Neuronal stem cell (in vitro differentiated cells): ENCODE measurements around the gene CDCA8.

ENCODE experiments used
- DNase-seq: peaks from one replicate; pipeline ENCODE4 v3.0.0-alpha.2; 2013; ENCODE audit warnings: low spot score
- H2AFZ ChIP-seq: one replicate; pipeline ENCODE4 v1.6.1; 2013; ENCODE audit warnings: mild to moderate bottlenecking, low read length, inconsistent platforms
- H2AK5ac ChIP-seq: 2 replicates; pipeline ENCODE4 v1.6.1; 2013; ENCODE audit warnings: low read depth, mild to moderate bottlenecking, inconsistent platforms, low read length, moderate library complexity, mixed read lengths
- H2BK120ac ChIP-seq: 2 replicates; pipeline ENCODE4 v1.6.1; 2013; ENCODE audit warnings: low read depth, mild to moderate bottlenecking, inconsistent platforms, low read length, moderate library complexity, mixed read lengths
- H2BK12ac ChIP-seq: one replicate; pipeline ENCODE4 v1.6.1; 2013; ENCODE audit warnings: low read length, inconsistent platforms
- H2BK15ac ChIP-seq: 2 replicates; pipeline ENCODE4 v1.6.1; 2013; ENCODE audit warnings: mild to moderate bottlenecking, low read length, inconsistent platforms, mixed read lengths
- H2BK5ac ChIP-seq: one replicate; pipeline ENCODE4 v1.6.1; 2013; ENCODE audit warnings: inconsistent platforms, mild to moderate bottlenecking, low read length, moderate library complexity
- H3K14ac ChIP-seq: one replicate; pipeline ENCODE4 v1.6.1; 2013; ENCODE audit warnings: low read length, inconsistent platforms
- H3K18ac ChIP-seq: 2 replicates; pipeline ENCODE4 v1.6.1; 2013; ENCODE audit warnings: low read length, inconsistent platforms
- H3K23ac ChIP-seq: 2 replicates; pipeline ENCODE4 v1.6.1; 2013; ENCODE audit warnings: low read depth, mild to moderate bottlenecking, mixed read lengths, low read length, inconsistent platforms; ENCODE audit not compliant: poor library complexity
- H3K27ac ChIP-seq: replicated peaks from 3 replicates; pipeline ENCODE4 v1.5.1; 2013; ENCODE audit warnings: low read length, inconsistent platforms
- H3K27me3 ChIP-seq, 3 experiments: 2 replicates each; pipeline ENCODE4 v1.6.1; 2013; ENCODE audit warnings: low read length in 3 of 3, mild to moderate bottlenecking in 2 of 3, inconsistent platforms in 1 of 3, low read depth in 1 of 3, mixed read lengths in 1 of 3, moderate library complexity in 1 of 3; ENCODE audit not compliant: control insufficient read depth in 3 of 3, insufficient read depth in 3 of 3
- H3K36me3 ChIP-seq, 2 donors: replicated peaks in 1 of 2; 2 replicates each; pipeline ENCODE4 v1.6.1; 2013; ENCODE audit warnings: low read length in 2 of 2; ENCODE audit not compliant: control insufficient read depth in 2 of 2, insufficient read depth in 2 of 2
- H3K4ac ChIP-seq: 2 replicates; pipeline ENCODE4 v1.6.1; 2013; ENCODE audit warnings: inconsistent platforms, mild to moderate bottlenecking, low read length, moderate library complexity
- H3K4me1 ChIP-seq, 2 donors: 1 replicate in 1 of 2; 2 replicates in 1 of 2; pipeline ENCODE4 v1.6.1; 2013; ENCODE audit warnings: low read length in 2 of 2, low read depth in 1 of 2; ENCODE audit not compliant: control insufficient read depth in 2 of 2, insufficient read depth in 1 of 2
- H3K4me2 ChIP-seq: one replicate; pipeline ENCODE4 v1.6.1; 2013; ENCODE audit warnings: mild to moderate bottlenecking, low read length, inconsistent platforms; ENCODE audit not compliant: insufficient read depth, poor library complexity, severe bottlenecking
- H3K4me3 ChIP-seq, 2 donors: 2 replicates each; pipeline ENCODE4 v1.5.1; 2013; ENCODE audit warnings: low read length in 2 of 2, mild to moderate bottlenecking in 2 of 2, inconsistent platforms in 1 of 2, moderate library complexity in 1 of 2
- H3K79me1 ChIP-seq: one replicate; pipeline ENCODE4 v1.6.1; 2013; ENCODE audit warnings: low read depth, mild to moderate bottlenecking, inconsistent platforms, low read length, moderate library complexity
- H3K9ac ChIP-seq: one replicate; pipeline ENCODE4 v1.6.1; 2013; ENCODE audit warnings: mild to moderate bottlenecking, low read depth, low read length, inconsistent platforms; ENCODE audit not compliant: poor library complexity
- H3K9me3 ChIP-seq, 2 donors: replicated peaks in 1 of 2; 2 replicates each; pipeline versions ENCODE3 to v1.6.1; 2013; ENCODE audit warnings: low read length in 2 of 2, mild to moderate bottlenecking in 2 of 2, inconsistent platforms in 1 of 2, low read depth in 1 of 2, mixed read lengths in 1 of 2, moderate library complexity in 1 of 2; ENCODE audit not compliant: control insufficient read depth in 2 of 2, insufficient read depth in 1 of 2
- H4K8ac ChIP-seq: one replicate; pipeline ENCODE4 v1.6.1; 2013; ENCODE audit warnings: low read depth, mild to moderate bottlenecking, inconsistent platforms, low read length, moderate library complexity
- H4K91ac ChIP-seq: one replicate; pipeline ENCODE4 v1.6.1; 2013; ENCODE audit warnings: low read length, low read depth, mild to moderate bottlenecking, inconsistent platforms; ENCODE audit not compliant: poor library complexity
- WGBS, 2 donors: extraction: QIAGEN DNeasy Blood & Tissue Kit; methylation state at CpG; one replicate each; pipeline ENCODE4 v1.1.7; 2013; ENCODE audit warnings: missing lambda C conversion rate in 2 of 2, mixed read lengths in 1 of 2; ENCODE audit not compliant: insufficient read length in 2 of 2, insufficient replicate concordance in 1 of 2; ENCODE audit errors: extremely low coverage in 2 of 2; 5-methylcytosine and 5-hydroxymethylcytosine counted together

CDCA8 gene

DNA sequence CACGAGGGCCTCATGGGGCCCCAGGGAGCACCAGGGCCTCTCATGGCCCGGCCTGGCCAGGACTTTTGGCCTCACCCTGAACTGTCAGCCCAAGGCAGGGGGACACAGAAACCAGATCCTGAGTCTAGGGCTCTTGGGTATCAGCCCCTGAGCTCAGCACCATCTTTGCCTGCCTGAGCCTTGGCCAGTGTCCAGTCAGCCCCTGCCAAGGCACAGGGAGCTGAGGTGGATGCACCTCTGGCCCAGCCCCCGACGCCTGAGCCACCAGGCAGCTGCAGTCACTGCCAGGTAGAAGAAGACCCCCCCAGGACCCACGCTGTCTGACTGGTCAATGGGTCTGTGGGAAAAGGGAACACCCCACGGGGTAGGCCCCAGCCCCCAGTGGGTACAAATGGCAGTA is 25.3 kb downstream of the CDCA8 start:
- H3K23ac ChIP-seq: peak overlapping the region; percentile 75
- no peak overlapping the region for H2AFZ ChIP-seq
- peaks cover 1% of the 10 kb centered on the region for H3K79me1 ChIP-seq
- WGBS, 2 donors: no CpG with 5 or more reads among the region's 6 CpGs
- H3K18ac ChIP-seq: no peak overlapping the region
- H3K4me3 ChIP-seq: no peak overlapping the region
- no peak overlapping the region for H3K4ac ChIP-seq
- H2AK5ac ChIP-seq: peak overlapping the region; percentile 96
- H3K9me3 ChIP-seq: no peaks in the 10 kb centered on the region
- no peaks in the 10 kb centered on the region for H3K36me3 ChIP-seq
- no peak for DNase-seq
- no peak overlapping the region for H4K91ac ChIP-seq
- H2BK120ac ChIP-seq: no peak overlapping the region
- peaks cover 0 to 37% (median 0%) of the 10 kb centered on the region in 3 experiments for H3K27me3 ChIP-seq
- peak overlapping the region; percentile 67 for H2BK5ac ChIP-seq
- H3K9ac ChIP-seq: peak overlapping the region; percentile 37
- peak overlapping the region; percentile 35 for H2BK15ac ChIP-seq
- peaks cover 0 to 8% of the 10 kb centered on the region in 2 donors for H3K4me1 ChIP-seq
- H3K27ac ChIP-seq: no peak overlapping the region
- no peak overlapping the region for H3K4me2 ChIP-seq
- H3K14ac ChIP-seq: no peak overlapping the region
- H2BK12ac ChIP-seq: no peak overlapping the region
- no peak overlapping the region for H4K8ac ChIP-seq

- no peak overlapping the region for H3K4me3 ChIP-seq
- H2BK5ac ChIP-seq: peak overlapping the region; percentile 67
- no peak overlapping the region for H4K91ac ChIP-seq
- H2AK5ac ChIP-seq: peak overlapping the region; percentile 68
- no peak overlapping the region for H3K14ac ChIP-seq
- H3K27ac ChIP-seq: no peak overlapping the region
- no peak overlapping the region for H2BK12ac ChIP-seq
- H4K8ac ChIP-seq: no peak overlapping the region
- H2BK120ac ChIP-seq: no peak overlapping the region
- H2BK15ac ChIP-seq: peak overlapping the region; percentile 21
- no peaks in the 10 kb centered on the region for H3K36me3 ChIP-seq
- peak overlapping the region; percentile 75 for H3K23ac ChIP-seq
- H3K4me2 ChIP-seq: no peak overlapping the region
- peaks cover 0 to 15% of the 10 kb centered on the region in 2 donors for H3K4me1 ChIP-seq
- no peak overlapping the region for H2AFZ ChIP-seq
- peak overlapping the region; percentile 60 for H3K18ac ChIP-seq
- no peaks in the 10 kb centered on the region for H3K9me3 ChIP-seq
- no peak overlapping the region for H3K4ac ChIP-seq
- H3K79me1 ChIP-seq: peaks cover 1% of the 10 kb centered on the region
- no peak for DNase-seq
- WGBS, 2 donors: no CpG with 5 or more reads among the region's 26 CpGs
- no peak overlapping the region for H3K9ac ChIP-seq
- H3K27me3 ChIP-seq: peaks cover 0 to 44% (median 0%) of the 10 kb centered on the region in 3 experiments
Measured at GRCh38 chr1:37718181-37718900, 26.0 kb downstream of the CDCA8 start.

- Histone ChIP-seq H2AK5ac (no peak overlapping the region), H2BK120ac (no peak overlapping the region), H2AFZ (no peak overlapping the region), H3K27ac (no peak overlapping the region), H4K91ac (no peak overlapping the region), H3K27me3 (peaks cover 0 to 46% (median 0%) of the 10 kb centered on the region in 3 experiments), H3K14ac (no peak overlapping the region), H3K79me1 (peaks cover 1% of the 10 kb centered on the region), H3K9me3 (no peaks in the 10 kb centered on the region), H3K4ac (no peak overlapping the region), H2BK12ac (peak overlapping the region; percentile 10), H3K9ac (no peak overlapping the region), H3K4me3 (no peak overlapping the region), H3K4me2 (no peak overlapping the region), H3K4me1 (peaks cover 0 to 22% of the 10 kb centered on the region in 2 donors), H2BK15ac (no peak overlapping the region), H2BK5ac (no peak overlapping the region), H3K23ac (peak overlapping the region; percentile 75), H3K36me3 (no peaks in the 10 kb centered on the region), H3K18ac (peak overlapping the region; percentile 48), H4K8ac (no peak overlapping the region)
- DNase-seq: no peak
- WGBS, 2 donors: no CpG with 5 or more reads among the region's 15 CpGs
Measured at GRCh38 chr1:37718901-37719571, 26.7 kb downstream of the CDCA8 start.

DNA sequence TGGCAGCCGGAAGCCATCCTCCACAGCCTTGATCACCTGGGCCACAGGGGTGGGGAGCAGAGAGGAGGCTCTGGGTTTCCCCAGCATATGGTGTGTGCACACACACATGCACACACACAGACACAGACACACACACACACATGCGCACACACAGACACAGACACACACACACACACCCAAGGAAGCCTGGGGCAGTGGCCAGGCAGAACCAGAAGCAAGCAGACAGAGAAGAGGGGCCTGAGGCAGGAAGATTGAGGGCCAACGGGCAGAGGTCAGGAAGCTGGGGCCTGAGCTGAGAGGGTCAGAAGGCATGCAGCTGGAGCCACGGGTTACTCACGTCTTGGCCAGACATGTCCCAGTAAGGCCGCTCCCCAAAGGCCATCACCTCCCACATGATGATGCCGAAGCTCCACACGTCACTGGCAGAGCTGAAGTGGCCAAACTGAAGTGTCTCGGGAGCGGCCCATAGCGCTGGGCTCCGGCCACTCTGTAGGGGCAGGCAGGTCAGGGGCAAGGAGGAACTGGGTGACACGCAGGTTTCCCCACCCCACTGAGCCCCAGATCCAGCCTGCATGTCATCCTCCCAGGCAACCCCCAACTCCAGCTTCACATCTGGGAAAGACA is 27.4 kb downstream of the CDCA8 start:
- H3K36me3 ChIP-seq: no peaks in the 10 kb centered on the region
- H2AK5ac ChIP-seq: peak overlapping the region; percentile 87
- WGBS, 2 donors: no CpG with 5 or more reads among the region's 13 CpGs
- no peak overlapping the region for H3K27ac ChIP-seq
- peak overlapping the region; percentile 10 for H2BK12ac ChIP-seq
- H3K27me3 ChIP-seq: peaks cover 0 to 50% (median 0%) of the 10 kb centered on the region in 3 experiments
- H2BK5ac ChIP-seq: no peak overlapping the region
- H3K4me3 ChIP-seq: no peak overlapping the region
- no peak overlapping the region for H4K8ac ChIP-seq
- H3K4ac ChIP-seq: peak overlapping the region; percentile 11
- peak overlapping the region; percentile 48 for H3K18ac ChIP-seq
- no peak overlapping the region for H3K4me2 ChIP-seq
- peaks cover 0 to 24% of the 10 kb centered on the region in 2 donors for H3K4me1 ChIP-seq
- H3K14ac ChIP-seq: no peak overlapping the region
- no peaks in the 10 kb centered on the region for H3K9me3 ChIP-seq
- no peak overlapping the region for H4K91ac ChIP-seq
- H2AFZ ChIP-seq: no peak overlapping the region
- peak overlapping the region; percentile 31 for H3K23ac ChIP-seq
- no peak overlapping the region for H3K9ac ChIP-seq
- no peak overlapping the region for H2BK15ac ChIP-seq
- no peak overlapping the region for H2BK120ac ChIP-seq
- DNase-seq: no peak
- H3K79me1 ChIP-seq: peaks cover 1% of the 10 kb centered on the region
